Left kidney (tissue), 2 donors: Measurements from ENCODE around the gene CAMK2D. TPM values are rescaled to one million over a fixed set of nuclear protein-coding genes. Genes with fewer than 3 reads are reported as not detected.

Source experiments
- DNase-seq: peaks from one replicate; pipeline ENCODE4 v3.0.0-alpha.2; 2013
- polyA plus RNA-seq: library from polyadenylated mRNA; unstranded; fragments of 120-200 nt; gene quantifications from one replicate; pipeline ENCODE4 v1.2.1, GENCODE V29; 2013; ENCODE audit not compliant: insufficient read length

Gene CAMK2D
- polyA plus RNA-seq, 1 donor, result 89.0 TPM

GRCh38 chr4:113524505-113525186 is 236.9 kb downstream of the CAMK2D start:
- DNase-seq, result no peak

GRCh38 chr4:113524096-113524495 is 237.4 kb downstream of the CAMK2D start:
- no peak for DNase-seq

- DNase-seq, result no peak
Measured at GRCh38 chr4:113522433-113522832, 239.1 kb downstream of the CAMK2D start.

- no peak for DNase-seq
Measured at GRCh38 chr4:113513382-113513781, 248.2 kb downstream of the CAMK2D start.

GRCh38 chr4:113512880-113513279 is 248.7 kb downstream of the CAMK2D start:
- DNase-seq, result no peak

- DNase-seq, result no peak
Measured at GRCh38 chr4:113511944-113512343, 249.6 kb downstream of the CAMK2D start.

GRCh38 chr4:113509851-113510250 is 251.7 kb downstream of the CAMK2D start:
- no peak for DNase-seq

- DNase-seq, result no peak
Measured at GRCh38 chr4:113505044-113505443, 256.5 kb downstream of the CAMK2D start.

- no peak for DNase-seq
Measured at GRCh38 chr4:113504422-113504821, 257.1 kb downstream of the CAMK2D start.

GRCh38 chr4:113503691-113504090 is 257.8 kb downstream of the CAMK2D start:
- no peak for DNase-seq

GRCh38 chr4:113502906-113503305 is 258.6 kb downstream of the CAMK2D start:
- no peak for DNase-seq

- no peak for DNase-seq
Measured at GRCh38 chr4:113502476-113502875, 259.1 kb downstream of the CAMK2D start.

GRCh38 chr4:113500424-113500823 is 261.1 kb downstream of the CAMK2D start:
- DNase-seq, result no peak

GRCh38 chr4:113499696-113500095 is 261.8 kb downstream of the CAMK2D start:
- DNase-seq, result no peak

GRCh38 chr4:113499166-113499565 is 262.4 kb downstream of the CAMK2D start:
- DNase-seq, result no peak

GRCh38 chr4:113497154-113497884 is 264.2 kb downstream of the CAMK2D start:
- no peak for DNase-seq

GRCh38 chr4:113496698-113497097 is 264.8 kb downstream of the CAMK2D start:
- no peak for DNase-seq

GRCh38 chr4:113495790-113496189 is 265.7 kb downstream of the CAMK2D start:
- DNase-seq, result no peak

- DNase-seq, result no peak
Measured at GRCh38 chr4:113483131-113483530, 278.4 kb downstream of the CAMK2D start.

GRCh38 chr4:113482325-113482724 is 279.2 kb downstream of the CAMK2D start:
- DNase-seq, result no peak

- DNase-seq, result no peak
Measured at GRCh38 chr4:113481820-113482219, 279.7 kb downstream of the CAMK2D start.

- DNase-seq, result no peak
Measured at GRCh38 chr4:113480109-113480508, 281.4 kb downstream of the CAMK2D start.

- no peak for DNase-seq
Measured at GRCh38 chr4:113478032-113478431, 283.5 kb downstream of the CAMK2D start.

GRCh38 chr4:113476800-113477199 is 284.7 kb downstream of the CAMK2D start:
- no peak for DNase-seq
